ENCODE results near the gene MYL3.

Gene MYL3

GRCh38 chr3:46899151-46900006, 36.1 kb upstream of the MYL3 start:
- no peak for DNase-seq (ENCODE audit: low spot score)

- no peak for DNase-seq (ENCODE audit: low spot score)
Measured at GRCh38 chr3:46898321-46899150, 35.3 kb upstream of the MYL3 start.

- no peak for DNase-seq (ENCODE audit: low spot score)
Measured at GRCh38 chr3:46897829-46898320, 34.6 kb upstream of the MYL3 start.

GRCh38 chr3:46897031-46897430, 33.8 kb upstream of the MYL3 start:
- no peak for DNase-seq (ENCODE audit: low spot score)

GRCh38 chr3:46896386-46896785, 33.1 kb upstream of the MYL3 start:
- DNase-seq (ENCODE audit: low spot score), result no peak

GRCh38 chr3:46895761-46896160, 32.5 kb upstream of the MYL3 start:
- no peak for DNase-seq (ENCODE audit: low spot score)

- DNase-seq (ENCODE audit: low spot score), result peak; percentile 27
Measured at GRCh38 chr3:46895204-46895660, 32.0 kb upstream of the MYL3 start.

- DNase-seq (ENCODE audit: low spot score), result no peak
Measured at GRCh38 chr3:46894256-46894655, 31.0 kb upstream of the MYL3 start.

- no peak for DNase-seq (ENCODE audit: low spot score)
Measured at GRCh38 chr3:46893763-46894162, 30.5 kb upstream of the MYL3 start.

- no peak for DNase-seq (ENCODE audit: low spot score)
Measured at GRCh38 chr3:46893146-46893748, 30.0 kb upstream of the MYL3 start.

GRCh38 chr3:46892285-46893145, 29.3 kb upstream of the MYL3 start:
- DNase-seq (ENCODE audit: low spot score), result peak; percentile 85

GRCh38 chr3:46891132-46891531, 27.9 kb upstream of the MYL3 start:
- no peak for DNase-seq (ENCODE audit: low spot score)

- no peak for DNase-seq (ENCODE audit: low spot score)
Measured at GRCh38 chr3:46890132-46890531, 26.9 kb upstream of the MYL3 start.

- no peak for DNase-seq (ENCODE audit: low spot score)
Measured at GRCh38 chr3:46889381-46890110, 26.3 kb upstream of the MYL3 start.

GRCh38 chr3:46888705-46889104, 25.5 kb upstream of the MYL3 start:
- no peak for DNase-seq (ENCODE audit: low spot score)

- DNase-seq (ENCODE audit: low spot score), result no peak
Measured at GRCh38 chr3:46887980-46888494, 24.8 kb upstream of the MYL3 start.

GRCh38 chr3:46885612-46886011, 22.4 kb upstream of the MYL3 start:
- no peak for DNase-seq (ENCODE audit: low spot score)

- DNase-seq (ENCODE audit: low spot score), result no peak
Measured at GRCh38 chr3:46884929-46885328, 21.7 kb upstream of the MYL3 start.

- DNase-seq (ENCODE audit: low spot score), result no peak
Measured at GRCh38 chr3:46884427-46884826, 21.2 kb upstream of the MYL3 start.

- DNase-seq (ENCODE audit: low spot score), result no peak
Measured at GRCh38 chr3:46883830-46884185, 20.6 kb upstream of the MYL3 start.
